NCI-H2227 (cell line): Measurements from ENCODE around the gene SUPT5H.

Source experiments
- DNase-seq: peaks from one replicate; lab custom pipeline; 2025; ENCODE audit not compliant: unreplicated experiment; lab: John Stamatoyannopoulos, UW

Gene SUPT5H

DNA sequence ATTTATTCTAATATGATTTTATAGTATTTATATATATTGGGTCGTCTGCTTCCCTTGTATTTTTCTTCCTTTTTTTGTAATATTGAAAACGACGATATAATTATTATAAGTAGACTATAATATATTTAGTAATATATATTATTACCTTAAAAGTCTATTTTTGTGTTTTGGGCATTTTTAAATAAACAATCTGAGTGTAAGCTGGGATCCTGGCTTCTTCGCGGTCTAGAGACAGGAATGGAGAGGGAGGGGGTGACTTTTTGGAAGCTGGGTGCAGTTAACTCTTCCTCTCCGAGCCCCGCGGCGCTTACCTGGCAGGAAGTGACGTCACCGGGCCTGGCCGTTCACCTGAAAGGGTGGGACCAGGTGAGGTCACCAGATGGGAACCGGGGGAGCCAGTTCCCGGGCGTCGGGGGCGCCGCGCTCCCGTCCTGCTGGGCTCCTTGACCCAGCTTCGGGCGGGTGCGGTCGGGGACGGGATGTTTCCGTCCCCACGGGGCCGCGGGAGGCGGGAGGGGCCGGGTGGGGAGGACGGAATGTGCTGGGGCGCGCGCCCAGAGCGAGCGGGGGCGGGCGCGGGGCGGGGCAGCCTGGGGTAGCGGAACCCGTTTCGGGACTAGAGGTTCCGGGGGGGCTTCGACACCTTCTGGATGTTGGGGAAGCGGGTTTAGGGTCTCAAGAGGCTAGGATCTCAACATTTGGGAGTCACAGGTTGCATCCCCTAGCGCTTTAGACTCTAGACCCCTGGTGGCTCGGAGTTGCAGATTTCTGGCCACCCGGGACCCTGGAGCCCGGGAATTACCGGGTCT lies 36.0 kb upstream of the SUPT5H start:
- peak; percentile 95 for DNase-seq

DNA sequence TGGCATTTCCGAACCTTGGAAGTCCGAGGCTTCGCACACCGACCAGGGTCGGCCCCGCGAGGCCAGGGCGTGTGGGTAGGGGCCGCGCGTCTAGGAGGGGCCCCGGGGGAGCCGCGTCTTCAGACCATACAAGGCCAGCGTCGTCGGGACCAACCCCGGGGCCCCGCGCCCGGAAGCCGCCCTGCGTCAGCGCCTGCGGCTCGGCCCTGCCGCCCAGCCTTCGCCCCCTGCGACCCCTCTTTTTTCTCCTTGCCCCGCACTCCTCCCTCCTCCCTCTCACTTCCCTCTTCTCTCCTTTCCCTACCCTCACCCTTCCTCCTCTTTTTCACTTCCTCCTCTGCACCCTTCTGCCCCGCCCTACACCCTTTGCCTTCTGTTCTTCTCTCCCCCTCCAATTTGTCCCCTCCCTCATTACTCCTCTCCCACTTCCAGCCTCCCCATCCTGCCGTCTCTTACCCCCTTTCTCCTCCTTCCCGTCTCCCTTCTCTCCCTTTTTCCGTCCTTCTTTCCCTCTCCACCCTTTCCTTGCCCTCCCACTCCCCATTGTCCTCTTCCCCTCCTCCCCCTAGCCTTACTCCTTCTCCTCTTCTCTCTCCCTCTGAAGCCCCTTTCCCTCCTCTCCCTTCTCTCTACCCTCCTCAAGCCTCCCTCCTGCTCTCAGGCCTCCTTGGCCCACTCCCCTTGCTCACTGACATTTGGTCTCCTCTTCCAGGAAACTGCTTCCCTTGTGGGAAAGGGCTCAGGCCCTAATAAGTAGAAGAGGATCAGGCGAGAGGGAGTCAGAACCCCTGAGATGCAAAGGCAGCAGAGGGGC lies 35.2 kb upstream of the SUPT5H start:
- peak; percentile 91 for DNase-seq

DNA sequence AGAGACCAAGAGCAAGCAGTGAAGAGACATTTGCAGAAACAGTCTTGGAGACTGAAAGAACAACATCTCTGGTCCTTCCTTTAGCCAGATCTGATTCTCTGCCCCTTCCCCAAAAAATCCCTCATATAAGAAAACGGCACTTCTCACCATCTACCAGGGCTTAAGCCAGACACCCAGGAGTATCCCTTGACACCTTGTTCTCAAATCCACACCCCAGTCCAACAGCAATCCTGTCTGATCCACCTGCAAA lies 34.6 kb upstream of the SUPT5H start:
- no peak for DNase-seq

DNA sequence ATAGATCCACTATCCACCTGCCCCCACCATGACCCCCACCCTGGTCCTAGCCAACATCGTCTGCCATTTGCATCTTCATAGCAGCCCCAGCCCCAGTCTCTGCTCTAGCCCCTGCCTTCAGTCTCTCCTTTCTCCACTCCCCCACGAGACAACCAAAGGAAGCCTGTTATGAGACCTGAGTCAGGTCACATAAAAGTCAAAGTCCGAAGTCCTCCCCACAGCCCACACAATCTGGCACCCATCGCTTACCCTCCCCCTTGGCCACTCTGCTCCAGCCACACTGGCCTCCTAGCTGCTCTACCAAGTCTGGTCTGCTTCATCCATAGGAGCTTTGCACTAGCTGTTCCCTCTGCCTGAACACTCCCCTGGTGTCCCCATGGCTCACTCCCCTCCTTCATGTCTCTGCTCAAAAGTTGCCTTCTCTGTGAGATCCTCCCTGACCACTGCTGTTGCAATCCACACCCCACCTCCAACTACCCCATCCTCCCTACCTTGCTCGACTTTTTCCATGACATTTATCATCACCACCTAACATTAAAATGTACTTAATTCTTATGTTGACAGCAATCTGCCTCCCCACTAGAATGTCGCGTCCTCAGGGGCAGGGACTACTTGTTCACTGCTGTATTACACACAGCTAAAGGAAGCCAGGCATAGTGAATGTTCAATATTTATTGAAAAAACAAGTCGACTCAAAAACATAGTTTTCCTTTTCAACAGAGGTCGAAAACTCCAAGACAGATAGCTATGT lies 34.1 kb upstream of the SUPT5H start:
- peak; percentile 82 for DNase-seq

GRCh38 chr19:39411832-39412099 lies 33.6 kb upstream of the SUPT5H start:
- peak; percentile 100 for DNase-seq

DNA sequence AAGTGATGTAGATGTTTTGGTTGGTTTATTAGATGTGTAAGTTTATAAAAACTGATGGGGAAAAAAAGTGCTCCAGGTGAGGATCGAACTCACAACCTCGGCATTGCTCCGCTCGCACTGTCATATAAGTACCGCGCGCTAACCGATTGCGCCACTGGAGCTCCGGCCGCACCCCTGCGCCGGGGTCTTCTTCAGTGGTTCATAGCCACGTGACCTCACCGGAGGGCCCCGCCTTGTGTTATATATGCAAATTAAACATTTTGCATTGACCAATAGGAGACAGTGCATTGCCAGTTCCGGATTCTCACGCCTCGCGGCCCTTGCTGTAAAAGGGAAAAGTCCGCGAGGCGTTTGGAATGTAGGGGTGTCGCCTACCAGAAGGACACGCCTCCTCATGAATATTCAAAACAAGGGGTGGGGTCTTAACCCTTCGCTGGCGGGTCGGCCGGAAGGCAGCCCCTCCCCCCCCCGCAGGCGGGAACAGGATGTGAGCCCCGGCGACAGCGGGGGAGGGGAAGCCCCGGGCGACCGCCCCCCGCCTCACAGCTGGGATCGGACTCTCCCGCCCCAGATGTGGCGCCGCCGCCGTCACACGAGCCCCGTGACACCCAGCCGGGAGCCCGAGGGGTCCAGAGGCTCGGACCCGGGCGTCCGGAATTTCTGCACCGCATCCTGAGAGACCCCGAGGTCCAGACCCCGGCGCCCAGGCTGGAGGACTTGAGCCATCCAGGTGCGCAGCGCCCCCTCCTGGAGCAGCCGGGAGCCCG lies 33.1 kb upstream of the SUPT5H start, which contains the start of gene PLEKHG2:
Gene PLEKHG2, plus strand, starts transcription at position 570 of the 767 bp plus-strand sequence. CDS start 1,418 bp downstream, outside the sequence.
- DNase-seq, result peak; percentile 100

- no peak for DNase-seq
These were observed 32.5 kb upstream of the SUPT5H start for GRCh38 chr19:39412867-39413271.

- peak; percentile 95 for DNase-seq
These were observed 32.0 kb upstream of the SUPT5H start for GRCh38 chr19:39413272-39413910.

- peak; percentile 91 for DNase-seq
These were observed 31.3 kb upstream of the SUPT5H start for GRCh38 chr19:39413911-39414608.

GRCh38 chr19:39415111-39416046 lies 30.0 kb upstream of the SUPT5H start:
- DNase-seq, result no peak

GRCh38 chr19:39416152-39417120 lies 28.9 kb upstream of the SUPT5H start:
- DNase-seq, result peak; percentile 67

GRCh38 chr19:39417463-39418181 lies 27.8 kb upstream of the SUPT5H start:
- no peak for DNase-seq

GRCh38 chr19:39419003-39419402 lies 26.4 kb upstream of the SUPT5H start:
- no peak for DNase-seq

- DNase-seq, result no peak
These were observed 24.6 kb upstream of the SUPT5H start for GRCh38 chr19:39420769-39421168.

DNA sequence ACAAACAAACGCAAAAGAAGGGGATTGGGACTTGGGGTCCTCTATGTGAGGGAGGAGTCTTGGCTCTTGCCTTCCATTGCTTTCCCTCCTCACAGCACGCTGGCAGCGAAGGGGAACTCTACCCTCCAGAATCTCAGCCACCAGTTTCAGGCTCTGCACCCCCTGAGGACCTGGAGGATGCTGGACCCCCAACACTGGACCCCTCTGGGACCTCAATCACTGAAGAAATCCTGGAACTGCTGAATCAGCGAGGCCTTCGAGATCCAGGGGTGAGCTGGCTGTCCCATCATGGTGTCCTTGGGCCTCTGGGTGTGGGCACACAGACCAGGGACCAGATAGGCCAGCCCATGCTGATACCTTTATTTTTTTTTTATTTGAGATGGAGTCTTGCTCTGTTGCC lies 23.4 kb upstream of the SUPT5H start:
- no peak for DNase-seq

DNA sequence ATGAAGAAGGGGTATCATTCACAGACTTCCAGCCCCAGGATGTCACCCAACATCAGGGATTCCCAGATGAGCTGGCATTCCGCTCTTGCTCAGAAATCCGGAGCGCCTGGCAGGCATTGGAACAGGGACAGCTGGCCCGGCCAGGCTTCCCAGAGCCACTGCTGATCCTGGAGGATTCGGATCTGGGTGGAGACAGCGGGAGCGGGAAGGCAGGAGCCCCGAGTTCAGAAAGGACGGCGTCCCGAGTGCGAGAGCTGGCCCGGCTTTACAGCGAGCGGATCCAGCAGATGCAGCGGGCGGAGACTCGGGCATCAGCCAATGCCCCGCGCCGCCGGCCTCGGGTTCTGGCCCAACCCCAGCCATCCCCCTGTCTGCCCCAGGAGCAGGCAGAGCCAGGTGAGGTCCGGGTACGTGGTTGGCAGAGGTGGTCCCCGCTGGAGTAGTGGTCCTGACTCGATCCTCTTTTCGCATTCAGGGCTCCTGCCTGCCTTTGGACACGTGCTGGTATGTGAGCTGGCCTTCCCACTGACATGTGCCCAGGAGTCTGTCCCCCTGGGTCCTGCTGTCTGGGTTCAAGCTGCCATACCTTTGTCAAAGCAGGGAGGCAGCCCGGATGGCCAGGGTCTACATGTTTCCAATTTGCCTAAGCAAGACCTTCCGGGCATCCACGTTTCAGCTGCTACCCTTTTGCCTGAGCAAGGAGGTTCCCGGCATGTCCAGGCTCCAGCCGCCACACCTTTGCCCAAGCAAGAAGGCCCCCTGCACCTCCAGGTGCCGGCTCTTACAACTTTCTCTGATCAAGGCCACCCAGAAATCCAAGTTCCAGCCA lies 21.9 kb upstream of the SUPT5H start:
- no peak for DNase-seq
